ENCODE data around the gene ARHGAP12.

The ARHGAP12 gene

DNA sequence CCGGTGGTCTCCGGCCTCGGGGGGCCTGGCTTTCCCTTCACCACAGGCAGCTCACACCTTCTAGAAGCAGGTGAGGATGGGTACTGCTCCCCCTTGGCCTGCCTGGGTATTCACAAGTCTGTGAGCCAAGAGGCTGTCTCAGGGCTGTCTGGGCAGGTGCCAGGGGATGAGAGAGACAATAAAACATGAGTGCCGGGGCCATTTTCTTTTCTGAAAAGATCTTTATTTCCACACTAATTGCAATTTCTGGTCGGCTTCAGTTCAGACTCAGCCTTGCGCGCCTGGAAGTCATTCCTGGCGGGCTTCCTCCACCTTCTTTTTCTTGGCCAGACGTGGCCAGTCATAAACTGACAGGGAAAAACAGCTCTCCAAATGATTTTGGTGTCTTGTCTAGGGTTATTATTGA is 171.2 kb downstream of the ARHGAP12 start:
- Histone ChIP-seq H3K9me2 (replicated peaks; ENCODE audit: insufficient read depth, low read length) (no peaks in the 10 kb centered on the region), H4K20me1 (ENCODE audit: low read depth, low read length) (no peaks in the 10 kb centered on the region), H3F3A (ENCODE audit: insufficient read depth) (no peaks in the 10 kb centered on the region), H3K79me2 (ENCODE audit: insufficient read depth, low read length) (no peaks in the 10 kb centered on the region), H2AFZ (ENCODE audit: low read depth, low read length, severe bottlenecking) (no peak overlapping the region), H3K36me3 (ENCODE audit: low read length) (no peaks in the 10 kb centered on the region), H3K27me3 (ENCODE audit: low read length) (no peaks in the 10 kb centered on the region), H3K4me2 (ENCODE audit: low read depth, low read length, poor library complexity, severe bottlenecking) (no peak overlapping the region), H3K9me3 (ENCODE audit: insufficient read depth, low read length) (no peaks in the 10 kb centered on the region), H3K9ac (ENCODE audit: low read length) (no peak overlapping the region), H3K27ac (ENCODE audit: low read depth, low read length) (no peak overlapping the region), H3K4me3 (ENCODE audit: insufficient read depth, low read length, poor library complexity, severe bottlenecking) (no peak overlapping the region)
- TF ChIP-seq, protein P1, sequence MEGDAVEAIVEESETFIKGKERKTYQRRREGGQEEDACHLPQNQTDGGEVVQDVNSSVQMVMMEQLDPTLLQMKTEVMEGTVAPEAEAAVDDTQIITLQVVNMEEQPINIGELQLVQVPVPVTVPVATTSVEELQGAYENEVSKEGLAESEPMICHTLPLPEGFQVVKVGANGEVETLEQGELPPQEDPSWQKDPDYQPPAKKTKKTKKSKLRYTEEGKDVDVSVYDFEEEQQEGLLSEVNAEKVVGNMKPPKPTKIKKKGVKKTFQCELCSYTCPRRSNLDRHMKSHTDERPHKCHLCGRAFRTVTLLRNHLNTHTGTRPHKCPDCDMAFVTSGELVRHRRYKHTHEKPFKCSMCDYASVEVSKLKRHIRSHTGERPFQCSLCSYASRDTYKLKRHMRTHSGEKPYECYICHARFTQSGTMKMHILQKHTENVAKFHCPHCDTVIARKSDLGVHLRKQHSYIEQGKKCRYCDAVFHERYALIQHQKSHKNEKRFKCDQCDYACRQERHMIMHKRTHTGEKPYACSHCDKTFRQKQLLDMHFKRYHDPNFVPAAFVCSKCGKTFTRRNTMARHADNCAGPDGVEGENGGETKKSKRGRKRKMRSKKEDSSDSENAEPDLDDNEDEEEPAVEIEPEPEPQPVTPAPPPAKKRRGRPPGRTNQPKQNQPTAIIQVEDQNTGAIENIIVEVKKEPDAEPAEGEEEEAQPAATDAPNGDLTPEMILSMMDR (IDR thresholded peaks at IDR 0.05; ENCODE audit: insufficient read depth, low read length, poor library complexity, severe bottlenecking): no peak
- no peak for TF ChIP-seq EZH2phosphoT487 (conservative IDR thresholded peaks at IDR 0.05; ENCODE audit: low read length)

DNA sequence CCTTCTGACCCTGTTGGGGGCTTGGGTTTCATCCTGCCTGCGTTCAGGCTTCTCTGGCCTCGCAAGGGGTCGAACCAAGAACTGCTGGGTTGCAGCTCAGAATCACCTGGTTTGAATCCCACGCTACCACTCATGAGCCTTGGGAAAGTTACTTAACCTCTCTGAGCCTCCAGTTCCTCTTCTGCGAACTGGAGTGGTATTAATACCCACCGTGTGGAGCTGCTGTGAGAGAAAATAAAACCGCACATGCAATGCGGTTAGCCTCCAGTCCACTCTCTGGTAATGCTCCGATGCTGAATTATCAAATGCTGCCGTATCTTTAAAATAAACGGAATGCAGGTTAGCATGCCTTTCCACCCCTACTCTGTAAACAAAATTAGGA is 171.9 kb downstream of the ARHGAP12 start:
- H3K4me2 ChIP-seq (ENCODE audit: low read depth, low read length, poor library complexity, severe bottlenecking): no peak overlapping the region

DNA sequence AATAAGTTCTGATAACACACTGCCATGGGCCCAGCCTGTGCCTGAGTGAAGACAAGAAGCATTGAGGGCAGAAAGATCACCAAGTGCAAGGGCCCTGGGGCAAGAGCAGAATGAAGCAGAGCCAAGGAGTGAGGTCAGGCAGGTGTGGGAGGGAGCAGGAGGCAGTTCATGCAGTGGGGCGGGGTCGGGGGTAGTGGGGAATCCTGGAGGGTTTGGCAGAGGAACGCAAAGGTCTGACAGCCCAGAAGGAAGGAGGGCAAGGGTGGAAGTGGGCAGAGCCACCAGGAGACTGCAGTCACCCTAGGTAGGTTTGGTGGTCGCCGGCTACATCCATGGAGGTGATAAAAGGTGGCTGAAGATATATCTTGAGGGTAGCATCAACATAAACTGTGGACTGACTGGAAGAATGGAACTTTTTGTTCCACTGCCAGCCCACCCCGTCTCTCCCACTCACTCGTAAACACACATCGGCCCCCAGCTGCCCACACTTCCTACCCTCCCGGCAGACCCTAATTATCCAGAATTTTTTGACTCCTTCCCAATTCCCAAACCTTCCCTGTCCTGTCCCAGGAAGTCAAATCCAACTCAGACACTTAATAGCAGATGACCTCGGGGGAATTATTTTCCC is 172.4 kb downstream of the ARHGAP12 start:
- Histone ChIP-seq H3K9ac (ENCODE audit: low read length) (no peak overlapping the region), H3K4me2 (ENCODE audit: low read depth, low read length, poor library complexity, severe bottlenecking) (no peak overlapping the region), H3K4me3 (ENCODE audit: insufficient read depth, low read length, poor library complexity, severe bottlenecking) (no peak overlapping the region), H3K27ac (ENCODE audit: low read depth, low read length) (no peak overlapping the region), H4K20me1 (ENCODE audit: low read depth, low read length) (no peaks in the 10 kb centered on the region), H3K79me2 (ENCODE audit: insufficient read depth, low read length) (no peaks in the 10 kb centered on the region), H3K27me3 (ENCODE audit: low read length) (no peaks in the 10 kb centered on the region), H3K36me3 (ENCODE audit: low read length) (no peaks in the 10 kb centered on the region), H3K9me2 (replicated peaks; ENCODE audit: insufficient read depth, low read length) (no peaks in the 10 kb centered on the region), H2AFZ (ENCODE audit: low read depth, low read length, severe bottlenecking) (no peak overlapping the region), H3F3A (ENCODE audit: insufficient read depth) (no peaks in the 10 kb centered on the region), H3K9me3 (ENCODE audit: insufficient read depth, low read length) (no peaks in the 10 kb centered on the region)
- no peak for TF ChIP-seq EZH2phosphoT487 (conservative IDR thresholded peaks at IDR 0.05; ENCODE audit: low read length)
- TF ChIP-seq, protein P1 (IDR thresholded peaks at IDR 0.05; ENCODE audit: insufficient read depth, low read length, poor library complexity, severe bottlenecking): no peak

More for the DNA sequence above, 171.9 kb downstream of the ARHGAP12 start:
- Histone ChIP-seq H3K27ac (ENCODE audit: low read depth, low read length) (no peak overlapping the region), H3K9ac (ENCODE audit: low read length) (no peak overlapping the region), H4K20me1 (ENCODE audit: low read depth, low read length) (no peaks in the 10 kb centered on the region), H3K4me3 (ENCODE audit: insufficient read depth, low read length, poor library complexity, severe bottlenecking) (no peak overlapping the region), H3K9me3 (ENCODE audit: insufficient read depth, low read length) (no peaks in the 10 kb centered on the region), H3K36me3 (ENCODE audit: low read length) (no peaks in the 10 kb centered on the region), H3F3A (ENCODE audit: insufficient read depth) (no peaks in the 10 kb centered on the region), H2AFZ (ENCODE audit: low read depth, low read length, severe bottlenecking) (no peak overlapping the region), H3K79me2 (ENCODE audit: insufficient read depth, low read length) (no peaks in the 10 kb centered on the region), H3K9me2 (replicated peaks; ENCODE audit: insufficient read depth, low read length) (no peaks in the 10 kb centered on the region), H3K27me3 (ENCODE audit: low read length) (no peaks in the 10 kb centered on the region)
- TF ChIP-seq, protein P1 (IDR thresholded peaks at IDR 0.05; ENCODE audit: insufficient read depth, low read length, poor library complexity, severe bottlenecking): no peak
- TF ChIP-seq EZH2phosphoT487 (conservative IDR thresholded peaks at IDR 0.05; ENCODE audit: low read length): no peak

All from SU-DHL-6 (cell line).